GM23248 (cell line): ENCODE results near the gene HNRNPLL. TPM values are rescaled to one million over a fixed set of nuclear protein-coding genes. Genes with fewer than 3 reads are reported as not detected.

ENCODE experiments used
- DNase-seq: peaks from one replicate; pipeline ENCODE4 v3.0.0-alpha.2; 2015
- H2AFZ ChIP-seq: fragments of 200-600 bp; sonication (generic); 2 replicates; pipeline ENCODE4 v1.6.1; 2016; ENCODE audit warnings: antibody characterized with exemption
- H3F3A ChIP-seq: fragments of 200-600 bp; sonication (generic); 2 replicates; pipeline ENCODE4 v1.6.1; 2016; ENCODE audit warnings: mild to moderate bottlenecking, antibody characterized with exemption, mixed run types; ENCODE audit not compliant: insufficient read depth
- H3K27ac ChIP-seq: fragments of 200-600 bp; sonication (generic); 2 replicates; pipeline ENCODE4 v1.5.1; 2016; ENCODE audit warnings: mild to moderate bottlenecking
- H3K27me3 ChIP-seq: fragments of 200-600 bp; sonication (generic); replicated peaks from 2 replicates; pipeline ENCODE4 v1.6.1; 2016; ENCODE audit warnings: mild to moderate bottlenecking; ENCODE audit not compliant: insufficient read depth
- H3K36me3 ChIP-seq: fragments of 200-600 bp; sonication (generic); 2 replicates; pipeline ENCODE4 v1.6.1; 2016; ENCODE audit warnings: low read depth, mild to moderate bottlenecking
- H3K4me1 ChIP-seq: fragments of 200-600 bp; sonication (generic); 2 replicates; pipeline ENCODE4 v1.6.1; 2016; ENCODE audit warnings: mild to moderate bottlenecking; ENCODE audit not compliant: insufficient read depth
- H3K4me2 ChIP-seq: fragments of 200-600 bp; sonication (generic); one replicate; pipeline ENCODE4 v1.6.1; 2016; ENCODE audit warnings: mild to moderate bottlenecking; ENCODE audit not compliant: unreplicated experiment
- H3K4me3 ChIP-seq: fragments of 200-600 bp; sonication (generic); 2 replicates; pipeline ENCODE4 v1.5.1; 2016; ENCODE audit warnings: mild to moderate bottlenecking
- H3K79me2 ChIP-seq: fragments of 200-600 bp; sonication (generic); 2 replicates; pipeline ENCODE4 v1.6.1; 2016; ENCODE audit warnings: mild to moderate bottlenecking; ENCODE audit not compliant: insufficient read depth
- H3K9ac ChIP-seq: fragments of 200-600 bp; sonication (generic); 2 replicates; pipeline ENCODE4 v1.6.1; 2016; ENCODE audit warnings: mild to moderate bottlenecking
- H3K9me2 ChIP-seq: fragments of 200-600 bp; sonication (generic); 2 replicates; pipeline ENCODE4 v1.6.1; 2016; ENCODE audit warnings: mixed run types, mild to moderate bottlenecking, moderate library complexity; ENCODE audit not compliant: insufficient read depth
- H3K9me3 ChIP-seq: fragments of 200-600 bp; sonication (generic); one replicate; pipeline ENCODE4 v1.6.1; 2017; ENCODE audit warnings: low read depth
- H4K20me1 ChIP-seq: fragments of 200-600 bp; sonication (generic); 2 replicates; pipeline ENCODE4 v1.6.0; 2016; ENCODE audit not compliant: insufficient read depth
- EZH2 ChIP-seq: fragments of 200-600 bp; sonication (generic); IDR thresholded peaks from 2 replicates; pipeline ENCODE4 v1.6.1; 2018; ENCODE audit warnings: antibody characterized with exemption, mild to moderate bottlenecking; ENCODE audit not compliant: insufficient read depth, poor library complexity, severe bottlenecking
- EZH2phosphoT487 ChIP-seq: fragments of 200-600 bp; sonication (generic); IDR thresholded peaks from 2 replicates; pipeline ENCODE4 v1.6.1; 2018; ENCODE audit warnings: antibody characterized with exemption, moderate library complexity, mild to moderate bottlenecking, low read depth; ENCODE audit not compliant: insufficient read depth
- WGBS, 2 experiments: methylation state at CpG; one replicate each; pipeline ENCODE4 v1.1.6; 2015 to 2017; ENCODE audit warnings: low lambda C conversion rate in 2 of 2, low coverage in 1 of 2; ENCODE audit errors: missing lambda C conversion rate in 2 of 2; 5-methylcytosine and 5-hydroxymethylcytosine counted together
- in situ Hi-C: fragments of 300-500 bp; cut with MboI; formaldehyde crosslinking; loops from 2 replicates; pipeline ENCODE4 v1.15.0; 2020
- polyA plus RNA-seq: library from polyadenylated mRNA; unstranded; fragments of >200 nt; fragmentation: Nextera tagmentation; extraction: Ambion mirVana; gene quantifications from 2 replicates; pipeline ENCODE4 v1.2.1, GENCODE V29; 2016
- total RNA-seq: library from RNA; depleted of rRNA; stranded (reverse); fragments of >200 nt; shearing (Covaris generic); gene quantifications from 2 replicates; pipeline ENCODE4 v1.2.3, GENCODE V29; 2014

Gene HNRNPLL
- total and polyA plus RNA-seq, 2 experiments from 2014 or later = 31.3 to 42.6 TPM

- Histone ChIP-seq H3K36me3 (no peaks in the 10 kb centered on the region), H3K4me1 (no peaks in the 10 kb centered on the region), H3K9ac (no peak overlapping the region), H3K27me3 (peaks cover 24% of the 10 kb centered on the region), H3K4me3 (no peak overlapping the region), H3K4me2 (no peak overlapping the region), H2AFZ (no peak overlapping the region), H3K79me2 (no peaks in the 10 kb centered on the region), H4K20me1 (no peaks in the 10 kb centered on the region), H3F3A (0 out of 2 replicates have a peak, but pooled peaks cover 6% of the 10 kb centered on the region), H3K9me3 (no peaks in the 10 kb centered on the region), H3K9me2 (no peaks in the 10 kb centered on the region), H3K27ac (no peak overlapping the region)
- no peak for DNase-seq
- in situ Hi-C loops = no loop called here
- TF ChIP-seq EZH2 (no peak), EZH2phosphoT487 (no peak)
- WGBS, 2 experiments = 57 to 62% methylated on average over 6 of the region's 6 CpGs
Measured at GRCh38 chr2:38516526-38516925, 86.2 kb downstream of the HNRNPLL start.

- no peak overlapping the region for H3K27ac ChIP-seq
- H3K27me3 ChIP-seq = peaks cover 24% of the 10 kb centered on the region
- no peak for DNase-seq
- 0 out of 2 replicates have a peak, but pooled peaks cover 6% of the 10 kb centered on the region for H3F3A ChIP-seq
- no peak overlapping the region for H3K4me2 ChIP-seq
- H3K9ac ChIP-seq = no peak overlapping the region
- no peak for TF ChIP-seq EZH2phosphoT487
- no peak for TF ChIP-seq EZH2
- no peaks in the 10 kb centered on the region for H3K36me3 ChIP-seq
- no peak overlapping the region for H2AFZ ChIP-seq
- 62 to 65% methylated on average over 3 of the region's 3 CpGs for WGBS, 2 experiments
- H3K4me1 ChIP-seq = no peaks in the 10 kb centered on the region
- H3K9me3 ChIP-seq = no peaks in the 10 kb centered on the region
- in situ Hi-C loops = no loop called here
- no peak overlapping the region for H3K4me3 ChIP-seq
- no peaks in the 10 kb centered on the region for H4K20me1 ChIP-seq
- H3K79me2 ChIP-seq = no peaks in the 10 kb centered on the region
- H3K9me2 ChIP-seq = no peaks in the 10 kb centered on the region
Measured at GRCh38 chr2:38516122-38516521, 86.6 kb downstream of the HNRNPLL start.

DNA sequence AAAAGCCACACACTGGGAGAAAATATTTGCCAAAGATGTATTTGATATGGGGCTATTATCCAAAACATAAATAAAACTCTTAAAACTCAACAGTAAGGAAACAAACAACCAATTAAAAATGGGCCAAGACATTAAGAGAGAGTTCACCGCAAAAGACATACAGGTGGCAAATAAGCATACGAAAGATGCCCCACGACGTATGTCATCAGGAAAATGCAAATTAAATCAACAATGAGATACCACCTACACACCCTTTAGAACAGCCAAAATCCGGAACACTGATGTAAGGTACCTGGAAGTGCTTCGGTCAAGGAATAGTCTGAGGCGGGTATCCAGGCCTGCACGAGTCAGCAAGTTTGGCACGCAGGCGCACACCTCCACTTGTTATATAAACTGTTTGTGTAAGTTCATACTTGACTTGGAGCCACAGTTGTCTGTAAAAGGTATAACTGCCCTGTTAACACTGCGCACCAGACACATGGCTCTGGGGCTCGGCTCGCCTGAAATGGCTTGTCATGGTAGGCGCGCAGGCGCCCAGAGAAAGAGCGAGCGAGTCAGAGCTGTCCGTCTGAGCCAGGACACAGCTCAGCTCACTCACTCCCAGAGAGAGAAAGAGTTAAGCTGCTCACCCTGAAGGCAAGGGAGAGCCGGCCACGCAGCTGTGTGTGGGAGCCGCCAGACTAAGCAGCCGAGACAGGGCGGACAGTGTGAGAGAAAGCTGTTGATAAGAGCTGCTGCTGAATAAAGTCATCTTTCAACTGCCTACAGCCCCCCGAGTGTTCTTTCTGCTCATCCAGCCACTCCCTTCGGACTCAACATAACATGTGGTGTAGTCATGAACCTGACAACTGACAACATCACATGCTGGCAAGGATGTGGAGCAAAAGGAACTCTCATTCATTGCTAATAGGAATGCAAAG lies 87.3 kb downstream of the HNRNPLL start:
- Histone ChIP-seq H3K9me2 (no peaks in the 10 kb centered on the region), H3F3A (0 out of 2 replicates have a peak, but pooled peaks cover 6% of the 10 kb centered on the region), H3K9ac (no peak overlapping the region), H4K20me1 (no peaks in the 10 kb centered on the region), H3K4me2 (no peak overlapping the region), H3K9me3 (no peaks in the 10 kb centered on the region), H2AFZ (peak overlapping the region; percentile 35; the same call in 1 of the 2 replicates), H3K27me3 (peaks cover 23% of the 10 kb centered on the region), H3K79me2 (no peaks in the 10 kb centered on the region), H3K36me3 (no peaks in the 10 kb centered on the region), H3K27ac (no peak overlapping the region), H3K4me3 (no peak overlapping the region), H3K4me1 (no peaks in the 10 kb centered on the region)
- 63 to 65% methylated on average over 26 of the region's 26 CpGs for WGBS, 2 experiments
- in situ Hi-C loops = no loop called here
- peak; percentile 59 for DNase-seq
- no peak for TF ChIP-seq EZH2
- TF ChIP-seq EZH2phosphoT487 = no peak

DNA sequence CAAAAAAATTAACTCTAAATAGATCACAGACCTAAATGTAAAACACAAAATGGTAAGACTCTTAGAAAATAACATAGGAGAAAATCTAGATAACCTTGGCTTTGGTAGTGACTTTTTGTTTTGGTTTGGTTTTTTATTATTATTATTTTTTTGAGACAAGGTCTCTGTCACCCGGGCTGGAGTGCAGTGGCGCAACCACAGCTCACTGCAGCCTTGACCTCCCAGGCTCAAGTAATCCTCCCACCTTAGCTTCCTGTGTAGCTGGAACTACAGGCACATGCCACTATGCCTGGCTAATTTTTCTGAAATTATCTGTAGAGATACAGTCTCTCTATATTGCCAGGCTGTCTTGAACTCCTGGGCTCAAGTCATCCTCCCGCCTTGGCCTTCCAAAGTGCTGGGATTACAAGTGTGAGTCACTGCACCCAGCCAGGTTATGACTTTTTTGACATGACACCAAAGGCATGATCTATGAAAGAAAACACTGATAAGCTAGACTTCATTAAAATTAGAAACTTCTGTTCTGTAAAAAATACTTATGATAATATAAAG lies 88.0 kb downstream of the HNRNPLL start:
- H3K36me3 ChIP-seq = no peaks in the 10 kb centered on the region
- no peak for DNase-seq
- no peak overlapping the region for H3K4me3 ChIP-seq
- no peaks in the 10 kb centered on the region for H3K9me2 ChIP-seq
- no peak overlapping the region for H3K4me2 ChIP-seq
- no peaks in the 10 kb centered on the region for H3K4me1 ChIP-seq
- H3K9me3 ChIP-seq = no peaks in the 10 kb centered on the region
- TF ChIP-seq EZH2 (no peak), EZH2phosphoT487 (no peak)
- H3K27ac ChIP-seq = no peak overlapping the region
- 76 to 83% methylated on average over 3 of the region's 3 CpGs for WGBS, 2 experiments
- 0 out of 2 replicates have a peak, but pooled peaks cover 6% of the 10 kb centered on the region for H3F3A ChIP-seq
- H3K79me2 ChIP-seq = no peaks in the 10 kb centered on the region
- H3K9ac ChIP-seq = no peak overlapping the region
- H4K20me1 ChIP-seq = no peaks in the 10 kb centered on the region
- no peak overlapping the region for H2AFZ ChIP-seq
- in situ Hi-C loops = no loop called here
- H3K27me3 ChIP-seq = peaks cover 17% of the 10 kb centered on the region
